Keratinocyte (primary cell): ENCODE data around the gene TMPRSS4. TPM values are rescaled to one million over a fixed set of nuclear protein-coding genes. Genes with fewer than 3 reads are reported as not detected.

ENCODE experiments used
- DNase-seq: peaks from one replicate; pipeline ENCODE4 v3.0.0-alpha.2; 2011; ENCODE audit warnings: low read depth, missing footprints, low spot score
- FAIRE-seq: peaks from 2 replicates; lab custom pipeline; 2011; peaks lifted over from hg19 to GRCh38; lab: Jason Lieb, UNC
- H2AFZ ChIP-seq: 2 replicates; pipeline ENCODE4 v1.6.0; 2012; ENCODE audit warnings: low read length, control low read depth, inconsistent platforms; ENCODE audit not compliant: control insufficient read depth
- H3K27ac ChIP-seq: 2 replicates; pipeline ENCODE4 v1.5.1; 2011; ENCODE audit warnings: low read length; ENCODE audit not compliant: control insufficient read depth, insufficient read depth
- H3K27me3 ChIP-seq: 3 replicates; pipeline ENCODE4 v1.6.0; 2011; ENCODE audit warnings: low read length; ENCODE audit not compliant: control insufficient read depth, insufficient read depth; ENCODE audit errors: extremely low read depth
- H3K36me3 ChIP-seq, 2 experiments: 2 replicates in 1 of 2; 3 replicates in 1 of 2; pipeline ENCODE4 v1.5.1; 2011; ENCODE audit warnings: low read length in 2 of 2, mild to moderate bottlenecking in 1 of 2; ENCODE audit not compliant: control insufficient read depth in 2 of 2, insufficient read depth in 2 of 2; ENCODE audit errors: extremely low read depth in 1 of 2
- H3K4me1 ChIP-seq: 3 replicates; pipeline ENCODE4 v1.5.1; 2011; ENCODE audit warnings: low read length; ENCODE audit not compliant: control insufficient read depth, insufficient read depth; ENCODE audit errors: extremely low read depth
- H3K4me2 ChIP-seq: 3 replicates; pipeline ENCODE4 v1.6.0; 2011; ENCODE audit warnings: low read depth, low read length; ENCODE audit not compliant: control insufficient read depth, insufficient read depth; ENCODE audit errors: extremely low read depth
- H3K4me3 ChIP-seq, 3 experiments: fragments of 200-600 bp in 1 of 3; sonication (generic) in 1 of 3; 2 replicates in 2 of 3; 3 replicates in 1 of 3; pipeline ENCODE4 v1.5.1; 2011 to 2016; ENCODE audit warnings: low read length in 3 of 3, mild to moderate bottlenecking in 3 of 3, control low read depth in 2 of 3, inconsistent platforms in 1 of 3, low read depth in 1 of 3, mixed read lengths in 1 of 3, mixed run types in 1 of 3, moderate library complexity in 1 of 3; ENCODE audit not compliant: control insufficient read depth in 2 of 3, insufficient read depth in 2 of 3; ENCODE audit errors: extremely low read depth in 1 of 3
- H3K79me2 ChIP-seq: 2 replicates; pipeline ENCODE4 v1.6.0; 2012; ENCODE audit warnings: low read length; ENCODE audit not compliant: control insufficient read depth, insufficient read depth
- H3K9ac ChIP-seq: 3 replicates; pipeline ENCODE4 v1.6.0; 2011; ENCODE audit warnings: low read length; ENCODE audit not compliant: control insufficient read depth, insufficient read depth; ENCODE audit errors: extremely low read depth
- H3K9me1 ChIP-seq: 3 replicates; pipeline ENCODE4 v1.6.0; 2011; ENCODE audit warnings: low read length; ENCODE audit not compliant: control insufficient read depth, insufficient read depth; ENCODE audit errors: extremely low read depth
- H3K9me3 ChIP-seq: 2 replicates; pipeline ENCODE4 v1.5.1; 2012; ENCODE audit warnings: low read depth, low read length; ENCODE audit not compliant: control insufficient read depth
- H4K20me1 ChIP-seq: 3 replicates; pipeline ENCODE4 v1.6.0; 2011; ENCODE audit warnings: low read length; ENCODE audit not compliant: control insufficient read depth, insufficient read depth; ENCODE audit errors: extremely low read depth
- EZH2 ChIP-seq: IDR thresholded peaks from one replicate; pipeline ENCODE4 v1.6.1; 2012; ENCODE audit warnings: inconsistent platforms, mild to moderate bottlenecking, low read length, moderate library complexity
- dilution Hi-C: fragments of 300-500 bp; cut with MboI; formaldehyde crosslinking; loops from one replicate; pipeline ENCODE4 v1.7.0; 2020; ENCODE audit warnings: low sequenced_read_pairs; ENCODE audit not compliant: extremely low pct_ligation_motif_present
- polyA plus RNA-seq, 5 experiments: library from polyadenylated mRNA; depleted of rRNA in 3 of 5; stranded (reverse) in 3 of 5; stranded (forward) in 1 of 5; unstranded in 1 of 5; fragments of >200 nt; gene quantifications; 1 replicate in 1 of 5; 2 replicates in 3 of 5; 3 replicates in 1 of 5; pipeline versions ENCODE4 v1.2.1 to v1.2.3, GENCODE V29; 2011 to 2012; ENCODE audit warnings: missing spikeins in 2 of 5, low read depth in 1 of 5, low replicate concordance in 1 of 5
- TF ChIP-seq, protein P1 (sequence below), 3 experiments: IDR thresholded peaks in 1 of 3; conservative IDR thresholded peaks in 1 of 3; optimal IDR thresholded peaks in 1 of 3; 2 replicates in 2 of 3; 3 replicates in 1 of 3; pipeline versions ENCODE3 to v1.5.1; 2011; ENCODE audit warnings: low read length in 3 of 3, mild to moderate bottlenecking in 3 of 3, moderate library complexity in 2 of 3, control low read depth in 1 of 3, inconsistent platforms in 1 of 3; ENCODE audit not compliant: insufficient read depth in 2 of 3; ENCODE audit errors: extremely low read depth in 1 of 3

The TMPRSS4 gene
- polyA plus RNA-seq, 1 donor (not counting 4 experiments of a cell fraction or from before 2014, with no cell fraction given) = 1.2 TPM

DNA sequence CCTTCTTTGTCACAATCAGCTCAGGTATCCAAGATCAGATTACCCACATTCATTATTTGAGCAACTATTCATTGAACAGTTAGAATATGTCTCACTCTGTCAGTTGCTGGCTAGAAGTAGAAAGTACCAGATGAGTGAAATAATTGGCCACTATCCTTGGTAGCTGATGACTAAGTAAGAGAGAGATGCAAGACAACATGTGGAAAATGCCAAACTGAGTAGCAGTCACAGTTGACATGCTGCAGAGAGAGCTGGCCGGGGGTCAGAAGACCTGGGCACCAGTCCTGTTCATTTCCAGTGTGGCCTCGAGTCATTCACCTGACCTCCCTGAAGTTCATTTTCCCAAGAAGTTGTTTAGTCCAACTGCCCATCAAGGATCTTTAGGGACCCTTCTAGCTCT lies 32.4 kb downstream of the TMPRSS4 start:
- Histone ChIP-seq H3K9me1 (no peaks in the 10 kb centered on the region), H3K27ac (no peak overlapping the region), H3K9ac (no peak overlapping the region), H3K4me1 (no peaks in the 10 kb centered on the region), H3K79me2 (no peaks in the 10 kb centered on the region), H3K9me3 (no peaks in the 10 kb centered on the region), H4K20me1 (no peaks in the 10 kb centered on the region), H3K36me3 (no peaks in the 10 kb centered on the region), H3K4me3 (no peak overlapping the region), H3K27me3 (no peaks in the 10 kb centered on the region), H2AFZ (no peak overlapping the region), H3K4me2 (no peak overlapping the region)
- dilution Hi-C loops = no loop called here
- no peak for TF ChIP-seq EZH2
- TF ChIP-seq, protein P1, sequence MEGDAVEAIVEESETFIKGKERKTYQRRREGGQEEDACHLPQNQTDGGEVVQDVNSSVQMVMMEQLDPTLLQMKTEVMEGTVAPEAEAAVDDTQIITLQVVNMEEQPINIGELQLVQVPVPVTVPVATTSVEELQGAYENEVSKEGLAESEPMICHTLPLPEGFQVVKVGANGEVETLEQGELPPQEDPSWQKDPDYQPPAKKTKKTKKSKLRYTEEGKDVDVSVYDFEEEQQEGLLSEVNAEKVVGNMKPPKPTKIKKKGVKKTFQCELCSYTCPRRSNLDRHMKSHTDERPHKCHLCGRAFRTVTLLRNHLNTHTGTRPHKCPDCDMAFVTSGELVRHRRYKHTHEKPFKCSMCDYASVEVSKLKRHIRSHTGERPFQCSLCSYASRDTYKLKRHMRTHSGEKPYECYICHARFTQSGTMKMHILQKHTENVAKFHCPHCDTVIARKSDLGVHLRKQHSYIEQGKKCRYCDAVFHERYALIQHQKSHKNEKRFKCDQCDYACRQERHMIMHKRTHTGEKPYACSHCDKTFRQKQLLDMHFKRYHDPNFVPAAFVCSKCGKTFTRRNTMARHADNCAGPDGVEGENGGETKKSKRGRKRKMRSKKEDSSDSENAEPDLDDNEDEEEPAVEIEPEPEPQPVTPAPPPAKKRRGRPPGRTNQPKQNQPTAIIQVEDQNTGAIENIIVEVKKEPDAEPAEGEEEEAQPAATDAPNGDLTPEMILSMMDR (optimal IDR thresholded peaks at IDR 0.05 in 1 of 3, IDR thresholded peaks at IDR 0.05 in 1 of 3, conservative IDR thresholded peaks at IDR 0.05 in 1 of 3; ENCODE audit: extremely low read depth in 1 of 3, insufficient read depth in 2 of 3, low read length in 3 of 3) = no peak
- DNase-seq = no peak
- no peak for FAIRE-seq

DNA sequence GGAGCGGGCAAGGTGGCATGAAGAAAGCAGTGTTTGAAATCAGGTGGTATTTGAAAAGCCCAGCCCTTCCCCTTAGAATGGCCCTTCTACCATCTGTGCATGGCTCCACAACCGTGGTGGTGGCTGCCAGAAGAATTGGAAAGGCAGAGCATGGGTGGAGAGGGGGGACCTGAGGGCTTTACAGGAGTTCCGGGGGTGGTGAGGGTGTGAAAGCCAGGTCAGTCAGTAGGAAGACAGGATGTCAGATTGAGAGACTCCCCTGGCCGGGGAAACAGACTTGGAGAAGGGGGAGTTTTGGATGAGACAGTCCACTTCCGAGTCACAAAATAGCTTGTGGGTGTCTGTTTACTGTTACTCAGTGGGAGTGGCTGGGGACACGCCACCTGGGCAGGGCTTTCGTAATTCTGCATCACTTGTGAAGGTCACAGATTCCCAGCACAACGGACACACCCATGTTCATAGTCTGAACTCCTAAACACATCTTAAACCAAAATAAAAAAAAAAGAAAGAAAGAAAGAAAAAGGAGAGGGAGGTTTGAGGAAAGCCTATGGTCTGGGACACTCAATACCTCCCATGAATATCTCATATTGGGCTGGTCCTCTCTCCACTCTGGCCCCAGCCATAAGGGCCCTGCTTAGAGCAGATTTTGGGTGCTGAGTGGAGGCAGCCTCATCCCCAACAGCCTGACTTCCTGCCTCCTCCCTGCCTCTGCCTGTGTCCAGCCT lies 34.3 kb downstream of the TMPRSS4 start:
- Histone ChIP-seq H3K79me2 (no peaks in the 10 kb centered on the region), H3K27ac (no peak overlapping the region), H3K27me3 (no peaks in the 10 kb centered on the region), H3K4me2 (no peak overlapping the region), H2AFZ (no peak overlapping the region), H3K4me1 (peaks cover 4% of the 10 kb centered on the region), H3K9me1 (no peaks in the 10 kb centered on the region), H3K36me3 (no peaks in the 10 kb centered on the region), H4K20me1 (no peaks in the 10 kb centered on the region), H3K9ac (no peak overlapping the region), H3K9me3 (no peaks in the 10 kb centered on the region), H3K4me3 (no peak overlapping the region)
- FAIRE-seq (no peak), DNase-seq (no peak)
- dilution Hi-C loops = no loop called here
- TF ChIP-seq EZH2 = no peak
- TF ChIP-seq, protein P1 (optimal IDR thresholded peaks at IDR 0.05 in 1 of 3, IDR thresholded peaks at IDR 0.05 in 1 of 3, conservative IDR thresholded peaks at IDR 0.05 in 1 of 3; ENCODE audit: extremely low read depth in 1 of 3, insufficient read depth in 2 of 3, low read length in 3 of 3) = no peak
